ENCODE results near the gene AKT3. TPM values are rescaled to one million over a fixed set of nuclear protein-coding genes. Genes with fewer than 3 reads are reported as not detected.

AKT3 gene
- total RNA-seq, 2 experiments from 2014 or later: 29.3 to 34.6 TPM

DNA sequence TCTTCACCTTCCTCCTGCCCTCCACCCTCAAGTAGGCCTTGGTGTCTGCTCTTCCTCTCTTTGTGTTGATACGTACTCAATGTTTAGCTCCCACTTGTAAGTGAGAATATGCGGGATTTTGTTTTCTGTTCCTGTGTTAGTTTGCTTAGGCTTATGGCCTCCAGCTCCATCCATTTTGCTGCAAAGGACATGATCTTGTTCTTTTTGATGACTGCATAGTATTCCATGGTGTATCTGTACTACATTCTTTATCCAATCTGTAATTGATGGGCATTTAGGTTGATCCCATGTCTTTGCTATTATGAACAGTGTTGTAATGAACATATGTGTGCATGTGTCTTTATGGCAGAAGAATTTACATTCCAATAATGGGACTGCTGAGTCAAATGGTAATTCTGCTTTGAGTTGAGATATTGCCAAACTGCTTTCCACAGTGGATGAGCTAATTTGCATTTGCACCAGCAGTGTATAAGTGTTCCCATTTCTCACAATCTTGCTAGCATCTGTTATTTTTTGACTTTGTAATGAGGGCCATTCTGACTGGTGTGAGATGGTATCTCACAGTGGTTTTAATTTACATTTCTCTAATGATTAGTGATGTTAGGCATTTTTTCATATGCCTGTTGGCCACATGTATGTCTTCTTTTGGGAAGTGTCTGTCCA lies 321.5 kb downstream of the AKT3 start:
- peaks cover 20% of the 10 kb centered on the region for H3K36me3 Mint-ChIP-seq (ENCODE audit: low read depth)
- peaks cover 7% of the 10 kb centered on the region for H3K9me3 Mint-ChIP-seq (ENCODE audit: low read depth)
- CTCF ChIA-PET: no interaction called here
- no peaks in the 10 kb centered on the region for H3K27me3 Mint-ChIP-seq
- H3K27ac Mint-ChIP-seq: no peak overlapping the region
- ATAC-seq: no peak
- POLR2A ChIA-PET: no interaction called here
- intact Hi-C loops (cut with DNase I, micrococcal nuclease): no loop called here
- H3K4me1 Mint-ChIP-seq: peaks cover 8% of the 10 kb centered on the region
- DNase-seq: no peak
- no peak overlapping the region for H3K4me3 Mint-ChIP-seq

DNA sequence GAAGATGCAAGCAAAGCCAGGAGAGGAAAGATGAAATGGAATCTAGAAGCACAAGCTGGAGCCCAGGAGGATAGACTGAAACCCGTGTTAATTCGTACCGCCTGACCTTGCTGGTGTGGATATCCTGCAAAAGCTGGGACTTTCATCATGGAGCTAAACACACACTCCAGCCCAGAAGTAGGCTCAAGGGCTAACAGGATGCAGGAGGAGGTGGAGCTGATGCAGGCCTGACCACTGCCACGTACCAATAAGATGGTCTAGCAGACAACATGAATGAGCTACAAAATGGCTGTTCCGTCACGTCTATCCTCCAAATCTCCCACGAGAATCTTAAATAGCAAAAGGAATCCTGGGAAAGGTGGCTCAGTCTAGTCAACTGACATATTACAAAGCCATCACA lies 323.9 kb downstream of the AKT3 start:
- intact Hi-C loops (cut with DNase I, micrococcal nuclease): no loop called here
- ATAC-seq (no peak), DNase-seq (no peak)
- Mint-ChIP-seq H3K4me3 (no peak overlapping the region), H3K36me3 (ENCODE audit: low read depth) (peaks cover 21% of the 10 kb centered on the region), H3K27me3 (no peaks in the 10 kb centered on the region), H3K9me3 (ENCODE audit: low read depth) (peaks cover 7% of the 10 kb centered on the region), H3K27ac (no peak overlapping the region), H3K4me1 (peaks cover 10% of the 10 kb centered on the region)
- ChIA-PET CTCF (no interaction called here), POLR2A (no interaction called here)

DNA sequence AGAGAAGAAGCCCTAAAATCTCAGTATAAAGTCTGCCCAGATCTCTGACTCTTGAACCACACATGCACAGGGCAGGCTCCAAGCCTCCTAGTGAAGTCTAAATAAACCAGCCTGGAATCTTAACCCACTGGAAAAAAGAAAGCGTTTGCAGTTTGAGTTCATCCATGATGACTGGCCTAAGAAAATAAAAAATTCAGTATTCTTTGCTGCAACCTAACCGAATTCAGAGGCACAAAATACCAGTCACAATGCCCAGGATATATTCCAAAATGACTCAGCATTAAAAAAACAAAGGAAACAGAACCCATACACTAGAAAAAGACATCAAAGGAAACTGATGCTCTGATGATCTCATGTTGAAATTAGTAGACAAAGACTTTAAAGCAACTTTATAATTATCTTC lies 325.0 kb downstream of the AKT3 start:
- Mint-ChIP-seq H3K36me3 (ENCODE audit: low read depth) (peaks cover 21% of the 10 kb centered on the region), H3K27ac (no peak overlapping the region), H3K9me3 (ENCODE audit: low read depth) (peaks cover 7% of the 10 kb centered on the region), H3K4me3 (no peak overlapping the region), H3K4me1 (peaks cover 10% of the 10 kb centered on the region), H3K27me3 (no peaks in the 10 kb centered on the region)
- ChIA-PET POLR2A (no interaction called here), CTCF (interaction anchor here (0.7 to 1.2 kb wide), 2 partner anchors 22 to 810 kb away, joined by 3 read pairs; no protein-coding TSS in a partner anchor)
- DNase-seq (no peak), ATAC-seq (no peak)
- intact Hi-C loops (cut with DNase I, micrococcal nuclease): no loop called here

DNA sequence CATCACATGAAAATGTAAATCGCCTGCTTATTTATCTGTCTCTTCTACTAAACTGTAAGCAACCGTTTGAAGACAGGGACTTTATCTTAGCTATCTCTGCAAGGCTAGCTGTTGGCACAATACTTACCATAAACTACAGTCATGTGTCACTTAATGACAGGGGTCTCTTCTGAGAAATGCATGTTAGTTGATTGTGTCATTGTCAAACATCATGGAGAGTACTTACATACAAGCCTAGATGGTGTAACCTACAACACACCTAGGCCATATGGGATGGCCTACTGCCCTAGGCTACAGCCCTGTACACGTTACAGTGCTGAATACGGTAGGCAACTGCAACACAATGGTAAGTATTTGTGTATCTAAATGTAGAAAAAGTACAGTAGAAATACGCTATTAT lies 326.3 kb downstream of the AKT3 start:
- intact Hi-C loops (cut with DNase I, micrococcal nuclease): no loop called here
- Mint-ChIP-seq H3K9me3 (ENCODE audit: low read depth) (peaks cover 6% of the 10 kb centered on the region), H3K36me3 (ENCODE audit: low read depth) (peaks cover 16% of the 10 kb centered on the region), H3K27ac (no peak overlapping the region), H3K27me3 (no peaks in the 10 kb centered on the region), H3K4me1 (peaks cover 10% of the 10 kb centered on the region), H3K4me3 (no peak overlapping the region)
- ChIA-PET CTCF (no interaction called here), POLR2A (no interaction called here)
- DNase-seq (no peak), ATAC-seq (no peak)

DNA sequence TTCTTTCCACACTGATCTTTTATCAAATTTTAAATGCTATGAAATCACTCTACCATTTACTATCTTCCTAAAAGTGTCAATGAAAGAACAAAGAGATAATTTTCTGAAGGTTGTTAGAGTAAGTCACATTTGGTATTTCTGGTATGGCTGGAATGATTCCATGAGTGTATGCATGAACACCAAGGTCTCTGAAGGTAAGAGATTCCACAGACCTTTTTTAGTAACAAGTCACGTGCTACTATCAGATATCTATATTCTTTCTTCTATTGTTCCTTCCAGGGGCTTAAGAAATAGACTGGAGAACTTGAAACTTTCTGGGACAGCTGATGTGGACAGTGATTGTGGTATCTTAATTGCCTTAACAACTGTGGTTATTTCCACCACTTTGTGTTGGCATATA lies 329.2 kb downstream of the AKT3 start:
- peaks cover 21% of the 10 kb centered on the region for H3K36me3 Mint-ChIP-seq (ENCODE audit: low read depth)
- H3K4me1 Mint-ChIP-seq: peaks cover 10% of the 10 kb centered on the region
- CTCF ChIA-PET: no interaction called here
- intact Hi-C loops (cut with DNase I, micrococcal nuclease): no loop called here
- ATAC-seq (no peak), DNase-seq (no peak)
- no peaks in the 10 kb centered on the region for H3K27me3 Mint-ChIP-seq
- no peak overlapping the region for H3K27ac Mint-ChIP-seq
- POLR2A ChIA-PET: no interaction called here
- H3K9me3 Mint-ChIP-seq (ENCODE audit: low read depth): peaks cover 5% of the 10 kb centered on the region
- H3K4me3 Mint-ChIP-seq: no peak overlapping the region

DNA sequence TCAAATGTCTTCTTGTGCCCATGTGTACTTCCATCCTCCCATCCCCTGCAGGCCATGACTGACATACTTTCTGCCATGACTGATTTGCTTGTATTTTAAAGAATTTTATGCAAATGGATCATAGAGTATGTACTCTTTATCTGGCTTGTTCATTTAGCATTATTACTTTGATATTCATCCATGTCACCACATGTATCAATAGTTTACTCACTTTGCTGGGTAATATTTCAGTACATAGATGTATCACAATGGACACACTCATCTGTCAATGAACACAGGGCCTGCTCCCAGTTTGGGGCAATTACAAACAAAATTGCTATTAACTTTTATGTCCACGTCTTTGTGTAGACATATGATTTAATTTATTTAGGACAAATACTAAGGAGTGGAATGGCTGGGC lies 335.1 kb downstream of the AKT3 start:
- Mint-ChIP-seq H3K9me3 (ENCODE audit: low read depth) (peaks cover 3% of the 10 kb centered on the region), H3K4me1 (peaks cover 15% of the 10 kb centered on the region), H3K27ac (no peak overlapping the region), H3K27me3 (no peaks in the 10 kb centered on the region), H3K36me3 (ENCODE audit: low read depth) (peaks cover 22% of the 10 kb centered on the region), H3K4me3 (no peak overlapping the region)
- no peak for DNase-seq
- CTCF ChIA-PET: no interaction called here
- intact Hi-C loops (cut with DNase I, micrococcal nuclease): no loop called here
- POLR2A ChIA-PET: no interaction called here
- ATAC-seq: no peak

DNA sequence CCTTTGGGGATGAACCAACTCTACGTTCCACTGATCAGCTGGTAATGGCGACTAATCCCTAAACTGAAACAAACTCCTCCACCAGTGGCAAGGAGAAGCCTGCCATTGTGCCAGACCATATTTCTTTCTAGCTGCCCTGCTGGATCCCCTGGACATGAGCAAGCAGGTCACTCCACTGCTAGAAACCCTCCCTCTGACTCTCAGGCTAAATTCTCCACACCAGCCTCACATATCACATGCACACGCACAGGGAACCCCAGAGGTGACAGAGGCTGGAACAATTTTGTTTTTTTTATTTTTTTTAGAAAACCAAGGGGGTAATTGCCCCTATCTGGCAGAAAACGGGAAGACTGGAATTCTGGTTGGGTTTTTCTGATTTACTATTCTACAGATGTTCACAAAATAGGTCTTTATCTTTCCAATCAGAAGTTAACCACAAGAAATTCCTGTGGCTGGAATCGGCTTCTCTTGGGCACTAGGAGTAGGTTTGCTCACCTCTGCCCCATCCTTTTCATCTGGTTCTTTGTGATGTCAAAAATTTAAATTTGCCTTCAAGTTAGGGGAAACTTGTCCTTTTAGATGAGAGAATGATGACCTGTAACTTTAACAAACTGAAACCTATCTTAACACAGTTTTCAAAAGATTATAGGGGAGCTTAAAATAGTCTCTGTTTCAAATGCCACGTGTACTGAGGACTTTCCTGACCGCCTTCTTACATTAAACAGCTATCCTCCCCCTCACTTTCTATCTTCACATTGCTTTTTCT lies 336.1 kb downstream of the AKT3 start:
- ChIA-PET POLR2A (no interaction called here), CTCF (no interaction called here)
- no peaks in the 10 kb centered on the region for H3K27me3 Mint-ChIP-seq
- H3K27ac Mint-ChIP-seq: no peak overlapping the region
- no peak for DNase-seq
- H3K36me3 Mint-ChIP-seq (ENCODE audit: low read depth): peaks cover 19% of the 10 kb centered on the region
- intact Hi-C loops (cut with DNase I, micrococcal nuclease): no loop called here
- H3K9me3 Mint-ChIP-seq (ENCODE audit: low read depth): peaks cover 3% of the 10 kb centered on the region
- no peak overlapping the region for H3K4me3 Mint-ChIP-seq
- peaks cover 21% of the 10 kb centered on the region for H3K4me1 Mint-ChIP-seq
- peak; percentile 23 for ATAC-seq

DNA sequence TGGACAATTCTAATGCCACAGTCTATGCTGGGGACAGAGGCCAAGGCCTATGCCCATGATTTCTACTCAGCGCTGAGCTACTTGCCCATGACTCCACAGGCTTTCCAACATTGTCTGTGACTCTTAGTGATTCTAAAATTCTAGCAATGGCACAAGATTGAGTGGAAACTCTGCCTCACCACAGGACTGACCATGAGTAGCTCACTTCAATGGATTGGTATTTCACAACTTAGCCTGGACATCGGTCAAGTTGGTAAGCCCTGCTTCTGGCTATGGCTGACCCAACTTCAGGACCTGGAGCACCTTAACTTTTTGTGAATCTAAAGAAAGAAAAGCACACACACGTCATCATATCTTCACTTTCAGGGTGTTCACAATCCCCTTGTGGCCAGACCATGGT lies 339.1 kb downstream of the AKT3 start:
- H3K9me3 Mint-ChIP-seq (ENCODE audit: low read depth): no peaks in the 10 kb centered on the region
- intact Hi-C loops (cut with DNase I, micrococcal nuclease): no loop called here
- ChIA-PET POLR2A (no interaction called here), CTCF (interaction anchor here (1.8 kb wide), 1 partner anchor 37 kb away, joined by 6 read pairs; no protein-coding TSS in a partner anchor)
- no peaks in the 10 kb centered on the region for H3K27me3 Mint-ChIP-seq
- peaks cover 13% of the 10 kb centered on the region for H3K36me3 Mint-ChIP-seq (ENCODE audit: low read depth)
- ATAC-seq (no peak), DNase-seq (no peak)
- H3K4me3 Mint-ChIP-seq: no peak overlapping the region
- H3K4me1 Mint-ChIP-seq: peaks cover 32% of the 10 kb centered on the region
- H3K27ac Mint-ChIP-seq: no peak overlapping the region

DNA sequence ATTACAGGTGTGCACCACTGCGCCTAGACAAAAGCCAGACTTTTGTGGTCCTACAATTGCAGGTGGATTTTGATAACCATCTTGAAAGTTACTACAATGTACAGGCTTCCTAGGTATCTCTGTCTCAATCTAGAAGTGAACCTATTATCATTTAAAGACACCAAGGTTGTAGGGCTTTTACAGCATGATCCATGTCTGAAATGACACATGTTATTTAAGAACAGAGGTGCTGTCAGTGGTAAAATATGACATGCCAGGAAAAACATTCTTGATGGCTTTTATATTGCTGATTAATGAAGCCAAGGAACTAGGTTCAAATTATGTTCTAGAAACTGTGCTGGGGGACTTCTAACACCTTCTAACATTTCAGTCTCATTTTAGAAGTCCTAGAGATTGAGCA lies 341.1 kb downstream of the AKT3 start:
- ChIA-PET CTCF (interaction anchor here (0.6 kb wide), 1 partner anchor 573 kb away, joined by 3 read pairs; no protein-coding TSS in a partner anchor), POLR2A (no interaction called here)
- H3K27me3 Mint-ChIP-seq: no peaks in the 10 kb centered on the region
- DNase-seq (no peak), ATAC-seq (no peak)
- peaks cover 23% of the 10 kb centered on the region for H3K4me1 Mint-ChIP-seq
- intact Hi-C loops (cut with DNase I, micrococcal nuclease): no loop called here
- peaks cover 19% of the 10 kb centered on the region for H3K36me3 Mint-ChIP-seq (ENCODE audit: low read depth)
- no peaks in the 10 kb centered on the region for H3K9me3 Mint-ChIP-seq (ENCODE audit: low read depth)
- no peak overlapping the region for H3K4me3 Mint-ChIP-seq
- H3K27ac Mint-ChIP-seq: no peak overlapping the region

DNA sequence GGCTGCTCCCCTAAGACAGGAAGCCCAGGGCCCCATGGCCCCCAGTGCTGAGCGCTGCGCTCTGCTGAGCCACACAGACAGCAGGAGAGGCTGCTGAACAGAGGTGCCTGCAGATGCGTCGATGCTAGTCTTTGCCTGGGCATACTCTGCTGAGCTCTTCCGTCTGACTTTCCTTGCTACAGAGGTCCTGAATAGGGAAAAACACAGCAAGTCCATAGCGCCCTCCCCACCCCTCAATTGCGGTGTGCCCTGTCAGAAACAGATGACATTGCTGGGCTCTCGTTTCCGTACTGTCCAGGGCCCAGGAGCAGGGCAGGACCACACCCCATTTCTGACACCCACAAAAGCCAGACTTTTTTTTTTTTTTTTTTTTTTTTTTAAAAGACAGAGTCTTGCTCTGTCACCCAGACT lies 341.7 kb downstream of the AKT3 start:
- peak; percentile 78 for ATAC-seq
- intact Hi-C loops (cut with DNase I, micrococcal nuclease): no loop called here
- POLR2A ChIA-PET: no interaction called here
- peaks cover 21% of the 10 kb centered on the region for H3K4me1 Mint-ChIP-seq
- peaks cover 26% of the 10 kb centered on the region for H3K36me3 Mint-ChIP-seq (ENCODE audit: low read depth)
- no peaks in the 10 kb centered on the region for H3K9me3 Mint-ChIP-seq (ENCODE audit: low read depth)
- no peak overlapping the region for H3K4me3 Mint-ChIP-seq
- CTCF ChIA-PET: interaction anchor here (0.6 kb wide), 1 partner anchor 572 kb away, joined by 3 read pairs; no protein-coding TSS in a partner anchor
- DNase-seq: peak; percentile 41
- no peaks in the 10 kb centered on the region for H3K27me3 Mint-ChIP-seq
- H3K27ac Mint-ChIP-seq: peak overlapping the region; percentile 43

DNA sequence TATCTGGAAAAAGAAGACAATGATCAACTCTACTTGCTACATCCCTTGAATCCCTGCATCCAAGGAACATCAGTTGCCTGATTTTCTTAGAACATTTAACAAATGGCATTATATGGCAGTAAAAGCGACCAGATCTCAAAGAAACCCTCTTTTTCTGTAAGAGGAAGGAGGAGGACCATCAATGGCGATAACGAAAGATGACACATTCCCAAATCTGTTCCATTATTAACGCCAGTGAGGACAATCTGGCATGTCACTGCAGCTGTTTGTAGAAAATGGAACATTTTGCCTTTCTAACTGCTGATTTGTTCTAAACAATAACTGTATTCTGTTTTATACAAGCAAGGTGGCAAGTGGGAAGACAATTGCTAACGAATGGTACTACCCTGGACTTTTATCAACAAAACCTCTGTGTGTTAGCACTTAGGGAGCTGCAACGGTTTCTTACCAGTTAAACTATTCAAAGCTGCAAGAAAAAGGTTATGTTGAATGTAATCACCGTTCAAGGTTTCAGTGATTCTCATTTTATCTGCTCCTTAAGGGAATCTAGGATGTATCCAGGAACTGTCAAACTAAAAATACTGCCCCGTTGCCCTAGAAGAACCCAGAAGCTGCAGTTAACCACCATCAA lies 342.3 kb downstream of the AKT3 start:
- POLR2A ChIA-PET: no interaction called here
- peaks cover 28% of the 10 kb centered on the region for H3K36me3 Mint-ChIP-seq (ENCODE audit: low read depth)
- H3K4me3 Mint-ChIP-seq: no peak overlapping the region
- H3K27me3 Mint-ChIP-seq: no peaks in the 10 kb centered on the region
- no peak overlapping the region for H3K27ac Mint-ChIP-seq
- CTCF ChIA-PET: interaction anchor here (0.7 to 1.1 kb wide), 2 partner anchors 20 to 244 kb away, joined by 3 read pairs; no protein-coding TSS in a partner anchor
- no peaks in the 10 kb centered on the region for H3K9me3 Mint-ChIP-seq (ENCODE audit: low read depth)
- ATAC-seq (no peak), DNase-seq (no peak)
- H3K4me1 Mint-ChIP-seq: peaks cover 21% of the 10 kb centered on the region
- intact Hi-C loops (cut with DNase I, micrococcal nuclease): no loop called here

All from activated CD4-positive, alpha-beta T cell treated with anti-CD3 and anti-CD28 coated beads for 36 hours (primary cell).